Measurements from ENCODE around the gene BCKDK. TPM values are rescaled to one million over a fixed set of nuclear protein-coding genes. Genes with fewer than 3 reads are reported as not detected.
"Not testable (repeated sequence)": the region's sequence is repeated elsewhere in the genome, so short reads cannot be mapped to it uniquely, and the experiment has no call there.

The BCKDK gene
- total and polyA plus RNA-seq, 4 donors, result 16.2 to 61.8 (median 33.9) TPM

DNA sequence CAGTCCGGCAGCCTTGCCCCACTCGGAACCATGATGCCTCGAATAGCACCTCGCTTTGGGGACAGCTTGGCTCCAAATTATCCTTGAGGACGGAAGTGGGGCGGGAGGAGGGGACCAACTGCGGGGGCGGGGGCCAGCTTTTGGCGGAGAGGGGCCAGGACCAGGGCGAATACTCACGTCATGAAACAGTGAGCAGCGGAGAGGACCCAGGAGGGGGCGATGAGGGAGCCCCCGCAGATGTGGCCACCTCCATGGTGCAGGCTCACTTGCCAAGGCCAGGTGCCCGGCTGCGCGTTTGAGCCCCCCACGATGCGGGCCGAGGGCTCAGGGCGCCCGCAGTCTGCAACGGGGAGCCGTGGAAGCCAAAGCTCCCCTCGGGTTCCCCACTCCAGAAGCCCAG, 40.7 kb downstream of the BCKDK start:
- H3K4me3 ChIP-seq, result no peak overlapping the region
- no peak for DNase-seq

DNA sequence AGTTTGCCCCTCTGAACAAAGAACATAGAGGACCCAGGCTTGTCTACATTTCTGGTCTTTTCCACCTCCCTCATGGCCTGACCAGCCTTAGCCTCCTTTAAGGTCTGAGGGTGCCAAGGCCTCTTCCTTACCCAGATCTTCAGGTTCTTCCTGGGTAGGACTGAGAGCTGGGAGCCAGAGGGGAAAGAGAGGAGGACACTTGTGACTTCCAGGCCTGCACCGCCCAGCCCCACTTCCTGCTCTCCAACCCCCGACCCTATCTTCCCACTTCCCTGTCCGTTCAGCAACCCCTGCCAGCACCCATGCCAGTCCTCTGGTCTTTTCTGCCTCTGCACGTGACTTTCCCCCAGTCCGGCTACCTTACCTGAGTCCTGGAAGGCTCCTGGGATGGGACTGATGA, 41.1 kb downstream of the BCKDK start:
- TF ChIP-seq, protein P1, sequence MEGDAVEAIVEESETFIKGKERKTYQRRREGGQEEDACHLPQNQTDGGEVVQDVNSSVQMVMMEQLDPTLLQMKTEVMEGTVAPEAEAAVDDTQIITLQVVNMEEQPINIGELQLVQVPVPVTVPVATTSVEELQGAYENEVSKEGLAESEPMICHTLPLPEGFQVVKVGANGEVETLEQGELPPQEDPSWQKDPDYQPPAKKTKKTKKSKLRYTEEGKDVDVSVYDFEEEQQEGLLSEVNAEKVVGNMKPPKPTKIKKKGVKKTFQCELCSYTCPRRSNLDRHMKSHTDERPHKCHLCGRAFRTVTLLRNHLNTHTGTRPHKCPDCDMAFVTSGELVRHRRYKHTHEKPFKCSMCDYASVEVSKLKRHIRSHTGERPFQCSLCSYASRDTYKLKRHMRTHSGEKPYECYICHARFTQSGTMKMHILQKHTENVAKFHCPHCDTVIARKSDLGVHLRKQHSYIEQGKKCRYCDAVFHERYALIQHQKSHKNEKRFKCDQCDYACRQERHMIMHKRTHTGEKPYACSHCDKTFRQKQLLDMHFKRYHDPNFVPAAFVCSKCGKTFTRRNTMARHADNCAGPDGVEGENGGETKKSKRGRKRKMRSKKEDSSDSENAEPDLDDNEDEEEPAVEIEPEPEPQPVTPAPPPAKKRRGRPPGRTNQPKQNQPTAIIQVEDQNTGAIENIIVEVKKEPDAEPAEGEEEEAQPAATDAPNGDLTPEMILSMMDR (IDR thresholded peaks at IDR 0.05; ENCODE audit: control extremely low read depth, extremely low read depth), result no peak
- H3K9ac ChIP-seq (ENCODE audit: insufficient read depth in 1 of 2, low read length in 2 of 2), result no peak overlapping the region
- H3K4me3 ChIP-seq, result no peak overlapping the region
- no peak overlapping the region for H3K27ac ChIP-seq (ENCODE audit: low read depth in 1 of 2, low read length in 1 of 2)
- no peaks in the 10 kb centered on the region for H3K9me3 ChIP-seq (ENCODE audit: control insufficient read depth in 4 of 4, insufficient read depth in 3 of 4, low read length in 3 of 4)
- no peaks in the 10 kb centered on the region for H3K4me1 ChIP-seq (ENCODE audit: control insufficient read depth in 5 of 5, insufficient read depth in 5 of 5, low read length in 5 of 5)
- DNase-seq (no peak), ATAC-seq (ENCODE audit: insufficient read depth, low FRiP score) (no peak)
- peaks cover 0 to 24% (median 15%) of the 10 kb centered on the region in 3 donors for H3K27me3 ChIP-seq (ENCODE audit: control insufficient read depth in 3 of 3, insufficient read depth in 3 of 3, low read length in 2 of 3)
- WGBS, 2 donors, result 48 to 64% methylated on average over 5 of the region's 5 CpGs
- H3K36me3 ChIP-seq (ENCODE audit: control insufficient read depth in 4 of 4, insufficient read depth in 4 of 4, low read length in 4 of 4), result no peaks in the 10 kb centered on the region

More for the DNA sequence above, 40.7 kb downstream of the BCKDK start:
- WGBS, 2 donors, result 82 to 90% methylated on average over 25 of the region's 25 CpGs
- TF ChIP-seq, protein P1 (IDR thresholded peaks at IDR 0.05; ENCODE audit: control extremely low read depth, extremely low read depth), result no peak
- Histone ChIP-seq H3K27ac (ENCODE audit: low read depth in 1 of 2, low read length in 1 of 2) (no peak overlapping the region), H3K9me3 (ENCODE audit: control insufficient read depth in 4 of 4, insufficient read depth in 3 of 4, low read length in 3 of 4) (no peaks in the 10 kb centered on the region), H3K36me3 (ENCODE audit: control insufficient read depth in 4 of 4, insufficient read depth in 4 of 4, low read length in 4 of 4) (no peaks in the 10 kb centered on the region), H3K27me3 (ENCODE audit: control insufficient read depth in 3 of 3, insufficient read depth in 3 of 3, low read length in 2 of 3) (peaks cover 0 to 24% (median 15%) of the 10 kb centered on the region in 3 donors), H3K4me1 (ENCODE audit: control insufficient read depth in 5 of 5, insufficient read depth in 5 of 5, low read length in 5 of 5) (no peaks in the 10 kb centered on the region), H3K9ac (ENCODE audit: insufficient read depth in 1 of 2, low read length in 2 of 2) (no peak overlapping the region)
- ATAC-seq (ENCODE audit: insufficient read depth, low FRiP score), result no peak

DNA sequence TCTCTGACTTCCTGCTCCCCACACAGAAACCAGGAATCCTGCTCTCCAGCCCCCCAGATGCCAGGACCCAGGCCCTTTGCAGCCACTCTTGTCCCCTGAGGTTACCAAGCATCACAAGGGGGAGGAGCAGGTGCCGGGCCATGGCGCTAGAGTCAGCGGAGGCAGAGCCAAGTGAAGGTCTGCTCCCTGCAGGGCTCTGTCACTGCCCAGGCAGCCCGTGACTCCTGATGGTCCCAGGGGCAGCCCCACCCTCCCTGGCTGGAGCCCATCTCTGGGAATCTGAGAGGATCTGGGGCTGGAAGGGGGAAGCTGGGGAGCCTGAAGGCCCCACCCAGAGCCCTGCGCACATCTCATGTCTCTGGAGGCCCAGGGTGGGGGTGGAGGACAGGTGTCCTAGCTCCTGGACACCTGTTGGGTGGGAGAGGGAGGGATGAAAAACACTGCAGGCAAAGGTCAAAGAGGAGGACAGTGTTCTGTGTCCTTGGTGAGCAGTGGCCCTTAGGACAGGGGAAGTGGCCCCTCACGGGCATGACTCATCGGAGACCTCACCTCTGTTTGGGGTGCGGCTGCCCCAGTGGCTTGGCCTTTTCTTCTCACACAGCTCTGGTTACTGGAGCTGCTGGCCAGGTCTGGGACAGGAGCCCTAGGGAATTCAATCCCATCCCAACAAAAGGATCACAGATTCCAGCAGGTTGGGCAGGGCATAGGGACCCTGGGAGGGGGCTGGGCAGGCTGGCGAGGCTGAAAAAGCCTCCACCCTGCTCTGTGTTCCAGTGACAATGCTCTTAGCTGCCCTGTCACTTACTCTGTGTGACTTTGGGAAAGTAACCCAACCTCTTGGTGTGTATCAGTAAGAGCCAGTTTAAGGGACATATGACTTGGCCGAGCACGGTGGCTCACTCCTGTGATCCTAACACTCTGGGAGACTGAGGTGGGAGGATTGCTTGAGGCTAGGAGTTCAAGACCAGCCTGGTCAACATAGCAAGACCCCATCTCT, 42.0 kb downstream of the BCKDK start, which contains the start of gene PRSS36:
Gene PRSS36 (minus strand): TSS at position 173 of the 997 bp plus-strand sequence. CDS start 31 bp downstream, at position 142.
- Histone ChIP-seq H3K4me1 (ENCODE audit: control insufficient read depth in 5 of 5, insufficient read depth in 5 of 5, low read length in 5 of 5) (no peaks in the 10 kb centered on the region), H3K27me3 (ENCODE audit: control insufficient read depth in 3 of 3, insufficient read depth in 3 of 3, low read length in 2 of 3) (peaks cover 0 to 24% (median 15%) of the 10 kb centered on the region in 3 donors), H3K9ac (ENCODE audit: insufficient read depth in 1 of 2, low read length in 2 of 2) (no peak within 1 kb of the TSS), H3K27ac (ENCODE audit: low read depth in 1 of 2, low read length in 1 of 2) (no peak within 1 kb of the TSS), H3K9me3 (ENCODE audit: control insufficient read depth in 4 of 4, insufficient read depth in 3 of 4, low read length in 3 of 4) (no peaks in the 10 kb centered on the region), H3K36me3 (ENCODE audit: control insufficient read depth in 4 of 4, insufficient read depth in 4 of 4, low read length in 4 of 4) (no peaks in the 10 kb centered on the region), H3K4me3 (no peak within 1 kb of the TSS)
- ATAC-seq (ENCODE audit: insufficient read depth, low FRiP score), result no peak
- TF ChIP-seq, protein P1 (IDR thresholded peaks at IDR 0.05; ENCODE audit: control extremely low read depth, extremely low read depth), result no peak
- no peak for DNase-seq
- WGBS, 2 donors, result 74 to 79% methylated on average over 10 to 11 of the region's 11 CpGs

DNA sequence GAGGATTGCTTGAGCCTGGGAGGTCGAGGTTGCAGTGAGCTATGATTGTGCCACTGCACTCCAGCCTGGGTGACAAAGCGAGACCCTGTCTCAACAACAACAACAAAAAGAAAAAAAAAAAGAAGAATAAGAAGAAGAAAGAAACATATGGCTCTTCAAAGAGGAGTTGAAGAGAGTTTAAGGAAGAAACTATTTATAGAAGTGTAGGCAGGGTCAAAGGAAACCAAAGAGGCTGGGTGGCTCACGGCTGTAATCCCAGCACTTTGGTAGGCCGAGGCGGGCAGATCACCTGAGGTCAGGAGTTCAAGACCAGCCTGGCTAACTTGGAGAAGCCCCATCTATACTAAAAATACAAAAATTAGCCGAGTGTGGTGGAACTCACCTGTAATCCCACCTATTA, 42.8 kb downstream of the BCKDK start:
- DNase-seq; ATAC-seq (ENCODE audit: insufficient read depth, low FRiP score): not testable (repeated sequence)
- peaks cover 0 to 18% (median 15%) of the 10 kb centered on the region in 3 donors for H3K27me3 ChIP-seq (ENCODE audit: control insufficient read depth in 3 of 3, insufficient read depth in 3 of 3, low read length in 2 of 3)

More for the DNA sequence above, 42.8 kb downstream of the BCKDK start:
- not testable (repeated sequence) for H3K36me3 ChIP-seq (ENCODE audit: control insufficient read depth in 4 of 4, insufficient read depth in 4 of 4, low read length in 4 of 4); H3K9ac ChIP-seq (ENCODE audit: insufficient read depth in 1 of 2, low read length in 2 of 2); H3K4me1 ChIP-seq (ENCODE audit: control insufficient read depth in 5 of 5, insufficient read depth in 5 of 5, low read length in 5 of 5); H3K9me3 ChIP-seq (ENCODE audit: control insufficient read depth in 4 of 4, insufficient read depth in 3 of 4, low read length in 3 of 4); H3K4me3 ChIP-seq; H3K27ac ChIP-seq (ENCODE audit: low read depth in 1 of 2, low read length in 1 of 2)
- WGBS, 2 donors, result 49 to 73% methylated on average over 6 of the region's 6 CpGs

Measured in lung (tissue), 12 donors.